HG03521 (cell line): ENCODE results near the gene ULK1.

ENCODE experiments used
- ATAC-seq: cut with Tn5 transposase; IDR thresholded peaks from one replicate; pipeline ENCODE4 v1.9.1; 2021; ENCODE audit warnings: mild to moderate bottlenecking, moderate library complexity; ENCODE audit not compliant: unreplicated experiment

ULK1 gene

GRCh38 chr12:131907379-131908091 lies 13.1 kb downstream of the ULK1 start:
- no peak for ATAC-seq

GRCh38 chr12:131908092-131909080 lies 14.0 kb downstream of the ULK1 start:
- no peak for ATAC-seq

GRCh38 chr12:131909081-131909751 lies 14.8 kb downstream of the ULK1 start:
- ATAC-seq: no peak

- no peak for ATAC-seq
These were observed 15.4 kb downstream of the ULK1 start for GRCh38 chr12:131909752-131910219.

GRCh38 chr12:131910302-131911027 lies 16.0 kb downstream of the ULK1 start:
- ATAC-seq: no peak

- no peak for ATAC-seq
These were observed 16.7 kb downstream of the ULK1 start for GRCh38 chr12:131911028-131911650.

- ATAC-seq: no peak
These were observed 17.5 kb downstream of the ULK1 start for GRCh38 chr12:131911851-131912477.

GRCh38 chr12:131912518-131913274 lies 18.3 kb downstream of the ULK1 start:
- no peak for ATAC-seq

GRCh38 chr12:131913666-131914065 lies 19.2 kb downstream of the ULK1 start:
- no peak for ATAC-seq

GRCh38 chr12:131914179-131914702 lies 19.8 kb downstream of the ULK1 start:
- ATAC-seq: no peak

GRCh38 chr12:131915000-131915689 lies 20.7 kb downstream of the ULK1 start:
- ATAC-seq: no peak

- ATAC-seq: no peak
These were observed 21.4 kb downstream of the ULK1 start for GRCh38 chr12:131915823-131916222.

GRCh38 chr12:131916306-131917138 lies 22.1 kb downstream of the ULK1 start:
- ATAC-seq: no peak

- ATAC-seq: no peak
These were observed 22.8 kb downstream of the ULK1 start for GRCh38 chr12:131917139-131917710.

- ATAC-seq: no peak
These were observed 23.4 kb downstream of the ULK1 start for GRCh38 chr12:131917711-131918306.

- no peak for ATAC-seq
These were observed 24.1 kb downstream of the ULK1 start for GRCh38 chr12:131918311-131919050.
